ENCODE measurements around the gene PPP1R36.
"Not testable (repeated sequence)": the region's sequence is repeated elsewhere in the genome, so short reads cannot be mapped to it uniquely, and the experiment has no call there.

Gene PPP1R36

DNA sequence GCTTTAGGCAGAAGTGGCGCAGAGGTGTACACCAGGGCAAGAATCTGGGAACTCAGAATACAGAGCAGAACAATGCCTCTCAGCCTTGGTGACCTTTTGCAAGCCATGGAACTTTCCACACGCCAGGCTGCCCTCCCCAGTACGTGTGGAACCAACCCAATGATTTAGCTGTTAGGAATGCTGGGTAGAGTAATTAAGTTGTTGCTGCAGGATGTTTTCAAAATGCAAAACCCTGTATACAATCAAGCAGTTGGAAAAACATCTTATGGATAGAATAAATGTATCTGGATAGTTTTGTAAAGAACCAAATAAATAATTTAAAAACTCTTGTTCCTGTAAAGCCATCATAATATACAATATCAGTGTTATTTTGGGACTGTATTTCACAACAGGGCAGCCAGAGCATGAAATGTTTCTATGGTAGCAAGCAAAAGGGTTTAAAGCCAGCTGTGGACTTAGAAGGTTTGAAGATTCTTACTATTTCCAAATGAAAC lies 19.4 kb downstream of the PPP1R36 start:
- DNase-seq (ENCODE audit: low spot score), result no peak

- not testable (repeated sequence) for DNase-seq (ENCODE audit: low spot score)
Observed at GRCh38 chr14:64569646-64570045, 19.9 kb downstream of the PPP1R36 start.

DNA sequence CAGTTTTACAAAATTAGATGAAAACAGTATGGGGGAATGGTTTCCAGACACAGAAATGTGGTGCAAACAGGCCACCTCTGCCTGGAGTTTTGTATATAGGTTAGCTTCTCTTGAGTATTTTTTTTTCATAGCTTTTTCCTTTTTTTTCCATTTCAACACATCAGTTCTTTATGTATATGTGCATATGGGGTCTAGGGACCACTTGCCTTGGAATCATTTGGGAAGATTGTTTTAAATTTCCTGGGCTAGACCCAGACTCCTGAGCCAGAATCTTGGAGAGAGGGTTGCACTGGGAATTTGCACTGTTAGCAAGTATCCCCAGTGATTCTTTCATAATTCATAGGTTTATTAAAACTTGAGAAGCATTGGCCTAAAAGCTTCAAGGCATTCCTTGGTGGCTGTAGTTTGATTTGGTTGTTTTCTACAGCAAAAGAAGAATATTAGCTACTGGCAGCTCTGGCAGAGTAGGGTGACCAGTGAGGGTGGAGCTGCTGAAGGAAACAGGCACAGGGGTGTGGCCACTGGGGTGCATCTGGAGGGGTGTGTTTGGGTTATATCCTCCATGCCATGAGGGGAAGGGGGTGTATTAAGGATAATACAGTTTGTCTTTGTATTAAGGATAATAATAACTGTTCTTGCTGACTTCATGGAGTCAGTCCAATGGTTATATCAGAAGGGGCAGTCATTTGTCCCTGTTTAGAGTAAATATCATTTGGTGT lies 22.8 kb downstream of the PPP1R36 start:
- DNase-seq (ENCODE audit: low spot score), result no peak

GRCh38 chr14:64573109-64573508 lies 23.3 kb downstream of the PPP1R36 start:
- DNase-seq (ENCODE audit: low spot score), result no peak

- DNase-seq (ENCODE audit: low spot score), result no peak
Observed at GRCh38 chr14:64574371-64575107, 24.8 kb downstream of the PPP1R36 start.

DNA sequence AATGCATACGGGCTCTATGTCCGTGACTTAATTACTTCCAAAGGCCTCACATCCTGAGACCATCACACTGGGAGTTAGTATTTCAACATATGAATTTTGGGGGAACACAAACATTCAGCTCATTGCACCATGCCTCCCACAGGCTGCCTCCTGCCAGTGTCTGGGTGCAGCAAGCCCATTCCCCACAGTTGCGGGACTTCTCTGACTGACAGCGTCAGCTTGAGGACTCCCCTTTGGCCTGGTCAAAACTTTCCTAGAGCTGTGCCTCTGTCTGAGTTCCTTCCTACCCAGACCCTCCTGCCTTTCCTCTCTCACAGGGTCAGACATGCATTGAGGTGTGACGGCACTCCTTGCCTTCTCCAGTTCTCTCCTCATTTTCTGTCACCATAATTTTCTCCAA lies 27.4 kb downstream of the PPP1R36 start:
- DNase-seq (ENCODE audit: low spot score), result no peak

DNA sequence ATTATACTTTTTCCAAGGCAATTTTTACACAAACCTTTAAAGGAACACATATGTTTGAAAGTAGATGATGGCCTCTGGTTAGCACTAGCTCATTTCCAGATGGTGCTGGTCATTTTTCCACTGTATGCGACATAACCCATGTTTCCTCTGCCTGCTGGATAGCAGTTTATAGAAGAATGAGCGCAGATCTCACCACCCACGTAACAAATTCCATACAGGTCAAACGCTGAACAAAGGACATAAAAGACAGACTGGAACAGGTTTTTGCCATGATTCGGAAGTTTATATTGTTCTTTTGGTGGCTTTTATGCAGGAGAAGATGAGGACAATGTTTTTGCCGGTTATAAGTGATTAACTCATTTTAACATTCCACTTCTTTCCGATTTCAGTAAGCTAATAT lies 30.7 kb downstream of the PPP1R36 start:
- no peak for DNase-seq (ENCODE audit: low spot score)

DNA sequence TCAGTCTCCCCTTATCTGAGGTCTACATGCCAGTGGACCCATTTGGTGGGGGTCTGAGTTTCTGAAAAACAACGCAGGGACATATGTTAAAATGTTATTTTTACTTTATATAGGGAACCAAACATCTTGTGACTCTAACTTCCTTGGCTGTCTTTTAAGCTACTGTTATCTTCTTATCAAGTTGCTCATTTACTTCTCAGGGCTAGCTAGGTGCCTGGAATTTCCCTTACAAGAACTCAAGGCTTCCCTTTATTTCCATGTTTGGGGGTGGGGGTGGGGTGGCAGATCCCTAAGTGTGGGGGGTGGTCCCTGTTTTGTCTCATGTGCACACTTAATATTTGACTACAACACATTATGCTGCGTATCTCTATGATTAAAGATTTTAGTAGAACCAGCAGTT lies 31.6 kb downstream of the PPP1R36 start:
- DNase-seq (ENCODE audit: low spot score), result no peak

GRCh38 chr14:64581817-64582216 lies 32.1 kb downstream of the PPP1R36 start:
- DNase-seq (ENCODE audit: low spot score), result no peak

- no peak for DNase-seq (ENCODE audit: low spot score)
Observed at GRCh38 chr14:64584190-64584589, 34.4 kb downstream of the PPP1R36 start.

GRCh38 chr14:64591809-64592208 lies 42.0 kb downstream of the PPP1R36 start:
- no peak for DNase-seq (ENCODE audit: low spot score)

DNA sequence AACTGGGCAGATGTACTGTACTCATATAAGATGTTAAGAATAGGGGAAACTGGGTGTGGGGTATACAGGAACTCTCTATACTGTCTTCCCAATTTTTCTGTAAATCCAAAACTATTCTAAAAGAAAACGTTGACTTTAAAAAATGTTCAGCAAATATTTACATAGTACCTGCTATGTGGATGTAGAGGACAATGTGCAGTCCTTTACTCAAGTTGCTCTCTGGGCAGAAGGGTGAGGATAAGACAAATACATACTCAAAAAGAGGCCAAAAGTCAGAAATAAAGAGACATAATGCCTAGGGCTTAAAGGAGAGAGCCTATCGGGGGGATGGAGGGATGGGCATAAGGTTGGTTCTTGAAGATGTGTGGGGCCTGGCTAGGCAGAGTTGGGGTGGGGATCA lies 44.7 kb downstream of the PPP1R36 start:
- no peak for DNase-seq (ENCODE audit: low spot score)

DNA sequence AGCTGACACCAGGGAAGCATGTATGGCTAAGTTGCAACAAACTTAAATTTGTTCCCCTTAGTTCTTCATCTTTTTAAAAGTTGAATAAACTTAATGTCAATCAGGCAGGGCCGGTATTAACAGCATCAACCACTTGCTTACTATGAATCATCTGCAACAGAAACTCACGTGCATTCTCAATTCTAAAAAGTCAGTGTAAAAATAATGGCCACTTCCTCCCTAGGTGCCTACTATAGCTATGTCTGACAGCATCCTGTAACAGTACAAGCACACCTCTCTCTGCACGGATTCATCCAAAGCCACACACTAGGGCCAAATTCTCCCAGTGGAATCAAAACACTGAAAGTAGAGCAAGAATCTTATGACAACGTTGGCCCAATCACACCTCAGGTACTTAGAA lies 48.6 kb downstream of the PPP1R36 start:
- DNase-seq (ENCODE audit: low spot score), result no peak

- DNase-seq (ENCODE audit: low spot score), result no peak
Observed at GRCh38 chr14:64601571-64601970, 51.8 kb downstream of the PPP1R36 start.

- no peak for DNase-seq (ENCODE audit: low spot score)
Observed at GRCh38 chr14:64602826-64603225, 53.1 kb downstream of the PPP1R36 start.

GRCh38 chr14:64604001-64604400 lies 54.2 kb downstream of the PPP1R36 start:
- DNase-seq (ENCODE audit: low spot score), result no peak

DNA sequence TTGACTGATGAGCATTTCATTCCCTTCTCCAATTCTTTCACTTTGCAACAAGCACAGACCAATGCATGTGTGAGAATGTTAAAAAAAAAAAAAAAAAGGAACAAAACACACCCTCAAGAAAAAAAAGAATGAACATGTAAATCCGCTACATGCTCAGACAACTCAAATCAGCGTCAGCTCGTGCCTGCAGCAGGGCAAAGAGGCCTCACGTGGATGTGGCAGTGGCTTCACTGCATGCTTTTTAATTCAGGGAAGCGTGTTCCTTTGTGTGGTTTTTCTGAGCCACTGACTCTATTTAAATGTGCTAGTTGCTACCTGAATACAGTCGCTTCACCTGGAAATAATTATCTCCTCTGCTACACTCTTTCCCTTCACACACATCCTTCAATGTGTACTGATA lies 55.1 kb downstream of the PPP1R36 start:
- DNase-seq (ENCODE audit: low spot score), result no peak

DNA sequence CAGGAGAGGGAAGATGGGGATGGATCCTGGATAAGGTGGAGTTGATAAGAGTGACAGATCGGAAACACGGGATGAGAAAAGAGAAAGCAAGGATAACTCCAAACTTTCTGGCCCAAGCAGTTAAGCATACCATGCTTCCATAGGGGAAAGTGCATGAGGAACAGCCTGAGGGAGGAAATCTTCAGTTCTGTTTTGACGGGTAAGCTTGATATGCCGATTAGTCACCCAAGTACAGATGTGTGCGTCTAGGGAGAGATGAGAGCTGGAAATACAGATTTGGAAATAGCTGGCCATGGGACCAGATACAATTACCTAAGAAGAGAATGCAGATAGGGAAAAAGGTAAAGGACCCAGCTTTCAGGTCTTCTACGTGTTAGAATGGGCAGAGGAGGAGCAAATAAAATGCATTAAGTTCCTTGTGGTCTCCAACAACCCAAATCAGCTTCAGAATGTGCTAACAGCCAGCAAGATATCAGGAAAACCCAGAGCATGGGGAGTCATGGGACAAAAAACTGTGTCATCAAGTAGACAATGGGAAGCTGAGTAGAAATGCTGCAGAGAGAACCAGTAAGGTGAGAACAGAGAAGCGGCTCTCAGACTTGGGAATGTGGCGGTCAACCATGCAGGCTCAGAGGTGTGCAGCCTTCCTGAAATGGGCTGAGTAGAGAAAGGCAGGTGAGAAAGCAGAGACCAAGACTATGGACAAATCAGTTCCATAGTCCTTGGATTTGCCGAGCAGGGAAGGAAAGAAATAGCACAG lies 56.3 kb downstream of the PPP1R36 start:
- no peak for DNase-seq (ENCODE audit: low spot score)

GRCh38 chr14:64610049-64610746 lies 60.4 kb downstream of the PPP1R36 start:
- no peak for DNase-seq (ENCODE audit: low spot score)

DNA sequence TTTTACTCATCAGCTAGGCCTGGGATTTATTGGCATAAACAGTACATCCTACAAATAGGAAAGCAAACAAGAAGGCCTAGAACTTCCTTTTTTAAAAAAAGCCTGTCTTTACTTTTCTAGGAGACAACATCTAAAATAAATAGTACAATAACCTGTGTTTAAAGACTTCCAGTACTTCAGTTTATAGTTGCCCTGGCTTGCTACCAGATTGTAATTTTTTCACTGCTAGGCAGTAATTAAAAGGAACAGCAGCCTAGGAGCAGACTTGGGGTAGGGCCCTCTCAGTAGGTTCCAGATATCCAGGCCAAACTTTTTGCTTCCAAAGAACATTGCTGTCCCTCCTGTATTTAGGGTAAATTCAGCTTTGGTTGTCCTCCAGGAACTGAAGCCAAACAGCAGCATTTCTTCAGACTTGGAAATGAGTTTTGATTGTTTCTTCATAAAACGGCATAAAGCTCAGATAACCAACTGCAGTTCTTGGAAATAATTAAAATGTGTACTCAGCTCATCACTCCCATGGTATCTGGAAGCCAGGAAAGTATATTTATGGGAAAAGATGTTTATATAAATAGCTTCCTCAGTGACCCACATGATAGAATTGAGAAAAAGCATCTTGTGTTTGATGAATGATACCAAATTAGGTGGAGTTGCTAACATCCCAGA lies 61.7 kb downstream of the PPP1R36 start:
- no peak for DNase-seq (ENCODE audit: low spot score)

DNA sequence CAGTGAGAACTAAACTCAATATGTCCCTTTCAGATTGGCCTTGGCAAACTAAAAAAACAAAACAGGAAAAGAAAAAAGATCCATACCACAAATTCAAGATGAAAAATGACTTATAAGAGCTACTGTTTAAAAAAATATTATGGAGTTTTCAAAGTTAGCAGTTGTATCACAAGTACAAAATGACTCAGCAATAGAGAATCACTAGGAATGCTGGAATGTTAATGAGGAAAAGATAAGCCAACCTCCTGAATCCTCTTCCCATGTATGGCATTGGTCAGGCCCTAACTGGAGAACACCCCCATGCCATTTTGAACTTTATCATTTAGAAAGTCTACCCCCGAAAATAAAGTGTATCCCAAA lies 62.2 kb downstream of the PPP1R36 start:
- DNase-seq (ENCODE audit: low spot score), result no peak

Measured in HuH-7 (cell line).